Activated T-cell treated with anti-CD3 and anti-CD28 coated beads, Interleukin-2, amount 50 U/mL, for 4 hours (primary cell): ENCODE measurements around the gene ATP9B. TPM values are rescaled to one million over a fixed set of nuclear protein-coding genes. Genes with fewer than 3 reads are reported as not detected.

Experiments used
- ATAC-seq, 2 donors: fragments of 200-7000 bp; cut with Tn5 transposase; one replicate each; pipeline ENCODE4 v1.10.0; 2021
- DNase-seq: peaks from one replicate; pipeline ENCODE4 v3.0.0-alpha.2; 2020
- H3K27me3 Mint-ChIP-seq: one replicate; pipeline ENCODE4 v1.8.0; 2021; ENCODE audit warnings: low read depth, mixed read lengths
- H3K36me3 Mint-ChIP-seq: one replicate; pipeline ENCODE4 v1.8.0; 2022; ENCODE audit warnings: mixed read lengths; ENCODE audit not compliant: insufficient read depth
- H3K4me1 Mint-ChIP-seq: one replicate; pipeline ENCODE4 v1.8.0; 2021; ENCODE audit warnings: low read depth, mixed read lengths
- H3K4me3 Mint-ChIP-seq: one replicate; pipeline ENCODE4 v1.8.0; 2021; ENCODE audit warnings: mild to moderate bottlenecking, moderate library complexity, mixed read lengths
- H3K9me3 Mint-ChIP-seq: one replicate; pipeline ENCODE4 v1.8.0; 2021; ENCODE audit warnings: mixed read lengths
- total RNA-seq, 3 donors: library from RNA; stranded (reverse); gene quantifications; one replicate each; pipeline ENCODE4 v1.2.1, GENCODE V29; 2021

ATP9B gene
- total RNA-seq, 3 donors from 2014 or later: 16.3 to 21.6 (median 20.2) TPM

- H3K27me3 Mint-ChIP-seq: no peaks in the 10 kb centered on the region
- ATAC-seq: no peak
- H3K9me3 Mint-ChIP-seq: no peaks in the 10 kb centered on the region
- no peak overlapping the region for H3K4me3 Mint-ChIP-seq
- peaks cover 13% of the 10 kb centered on the region for H3K36me3 Mint-ChIP-seq
- no peak for DNase-seq
- H3K4me1 Mint-ChIP-seq: peaks cover 23% of the 10 kb centered on the region
Observed at GRCh38 chr18:79425569-79425886, 356.3 kb downstream of the ATP9B start.

- DNase-seq (no peak), ATAC-seq (no peak)
- Mint-ChIP-seq H3K4me3 (no peak overlapping the region), H3K9me3 (no peaks in the 10 kb centered on the region), H3K36me3 (peaks cover 12% of the 10 kb centered on the region), H3K4me1 (peaks cover 27% of the 10 kb centered on the region), H3K27me3 (no peaks in the 10 kb centered on the region)
Observed at GRCh38 chr18:79426376-79427300, 357.4 kb downstream of the ATP9B start.

- Mint-ChIP-seq H3K27me3 (no peaks in the 10 kb centered on the region), H3K4me1 (peaks cover 27% of the 10 kb centered on the region), H3K4me3 (no peak overlapping the region), H3K9me3 (no peaks in the 10 kb centered on the region), H3K36me3 (peaks cover 7% of the 10 kb centered on the region)
- no peak for ATAC-seq
- DNase-seq: no peak
Observed at GRCh38 chr18:79427368-79428225, 358.4 kb downstream of the ATP9B start.

Other genes with a start within 250 kb of the ATP9B start
- gene SALL3, start 89.6 kb upstream of the ATP9B start, total RNA-seq: not detected